ENCODE data around the gene TMEM214.
"Not testable (repeated sequence)": the region's sequence is repeated elsewhere in the genome, so short reads cannot be mapped to it uniquely, and the experiment has no call there.

Gene TMEM214

GRCh38 chr2:27071277-27071989 is 38.7 kb downstream of the TMEM214 start, which contains the start of gene OST4:
TSS of gene OST4 (minus strand) at chr2:27071654.
- DNase-seq, result peak; percentile 93

- DNase-seq, result peak; percentile 90
Measured at GRCh38 chr2:27071990-27072830, 39.4 kb downstream of the TMEM214 start.

- peak; percentile 80 for DNase-seq
Measured at GRCh38 chr2:27072920-27073319, 40.2 kb downstream of the TMEM214 start.

GRCh38 chr2:27073782-27074181 is 41.0 kb downstream of the TMEM214 start:
- DNase-seq, result no peak

- DNase-seq, result peak; percentile 42
Measured at GRCh38 chr2:27074738-27075565, 42.2 kb downstream of the TMEM214 start.

GRCh38 chr2:27075566-27075871 is 42.8 kb downstream of the TMEM214 start:
- not testable (repeated sequence) for DNase-seq

GRCh38 chr2:27076323-27076722 is 43.6 kb downstream of the TMEM214 start:
- DNase-seq, result peak; percentile 15

GRCh38 chr2:27077231-27077630 is 44.5 kb downstream of the TMEM214 start:
- DNase-seq, result no peak

GRCh38 chr2:27078267-27079194 is 45.8 kb downstream of the TMEM214 start, which contains the start of gene EMILIN1:
TSS of gene EMILIN1 (plus strand) at chr2:27078615. CDS start at chr2:27079066, 451 bp downstream.
- DNase-seq, result peak; percentile 97

- DNase-seq, result no peak
Measured at GRCh38 chr2:27079233-27080139, 46.7 kb downstream of the TMEM214 start.

- DNase-seq, result no peak
Measured at GRCh38 chr2:27080140-27080469, 47.3 kb downstream of the TMEM214 start.

- no peak for DNase-seq
Measured at GRCh38 chr2:27080603-27080936, 47.8 kb downstream of the TMEM214 start.

- DNase-seq, result no peak
Measured at GRCh38 chr2:27081984-27082772, 49.4 kb downstream of the TMEM214 start.

- no peak for DNase-seq
Measured at GRCh38 chr2:27082773-27083409, 50.1 kb downstream of the TMEM214 start.

- DNase-seq, result no peak
Measured at GRCh38 chr2:27083410-27084296, 50.9 kb downstream of the TMEM214 start.

- no peak for DNase-seq
Measured at GRCh38 chr2:27084297-27085061, 51.7 kb downstream of the TMEM214 start.

GRCh38 chr2:27085062-27085672 is 52.4 kb downstream of the TMEM214 start:
- DNase-seq, result no peak

Data from fibroblast of skin of right biceps (primary cell).